ENCODE data around the gene GSG1. TPM values are rescaled to one million over a fixed set of nuclear protein-coding genes. Genes with fewer than 3 reads are reported as not detected.

The GSG1 gene
- total RNA-seq, 1 experiment from 2014 or later = 0.22 TPM

GRCh38 chr12:13133886-13134285 is 30.4 kb upstream of the GSG1 start:
- Histone ChIP-seq H2AFZ (ENCODE audit: low read length) (no peak overlapping the region), H4K20me1 (ENCODE audit: control insufficient read depth, insufficient read depth, insufficient read length) (no peaks in the 10 kb centered on the region), H3K79me2 (ENCODE audit: insufficient read depth, low read length) (no peaks in the 10 kb centered on the region), H3K23ac (ENCODE audit: insufficient read length, low read depth, low read length) (no peak overlapping the region), H2AK5ac (ENCODE audit: insufficient read length, low read length) (no peak overlapping the region), H3K23me2 (ENCODE audit: insufficient read length, low read depth, low read length, poor library complexity, severe bottlenecking) (no peaks in the 10 kb centered on the region), H2BK12ac (ENCODE audit: insufficient read length, low read depth, low read length) (no peak overlapping the region), H2BK120ac (ENCODE audit: low read depth, low read length, poor library complexity, severe bottlenecking) (no peak overlapping the region), H3T11ph (ENCODE audit: low read length) (no peak overlapping the region), H3K27me3 (ENCODE audit: insufficient read depth, low read length) (no peaks in the 10 kb centered on the region), H3K4ac (ENCODE audit: low read depth, low read length) (no peak overlapping the region), H4K91ac (ENCODE audit: insufficient read length, low read depth, low read length) (no peak overlapping the region), H3K4me1 (ENCODE audit: insufficient read depth, low read length) (peaks cover 2% of the 10 kb centered on the region; the same call in 1 of the 2 replicates), H4K8ac (replicated peaks; ENCODE audit: insufficient read length, low read depth, low read length) (no peak overlapping the region), H3K4me2 (ENCODE audit: insufficient read depth, insufficient read length, low read length) (no peak overlapping the region), H3K56ac (ENCODE audit: insufficient read length, low read depth, low read length) (no peak overlapping the region), H2BK5ac (ENCODE audit: insufficient read length, low read length) (no peak overlapping the region), H3K79me1 (ENCODE audit: insufficient read depth, low read depth, low read length, poor library complexity, severe bottlenecking) (no peaks in the 10 kb centered on the region), H2BK15ac (ENCODE audit: low read depth, low read length) (no peak overlapping the region), H3K14ac (ENCODE audit: insufficient read depth, low read length) (no peak overlapping the region), H3K9ac (ENCODE audit: extremely low read depth, insufficient read length, low read length) (no peak overlapping the region), H3K27ac (ENCODE audit: insufficient read length, low read depth, low read length) (no peak overlapping the region), H3K9me3 (ENCODE audit: control insufficient read depth, low read depth, low read length) (no peaks in the 10 kb centered on the region), H2BK20ac (ENCODE audit: low read depth, low read length, poor library complexity, severe bottlenecking) (no peak overlapping the region), H3K18ac (ENCODE audit: insufficient read length, low read depth, low read length) (no peak overlapping the region), H4K5ac (ENCODE audit: insufficient read length, low read depth, low read length) (no peak overlapping the region)
- no peaks in the 10 kb centered on the region; the same call in 1 of the 2 replicates for H3K27me3 Mint-ChIP-seq (ENCODE audit: low read depth)
- H3K4me3 Mint-ChIP-seq = no peak overlapping the region
- H3K27ac Mint-ChIP-seq = no peak overlapping the region
- TF ChIP-seq CTCF (conservative IDR thresholded peaks at IDR 0.05) = no peak
- peaks cover 9 to 11% of the 10 kb centered on the region in 2 experiments for H3K4me1 Mint-ChIP-seq
- H3K9me3 Mint-ChIP-seq = no peaks in the 10 kb centered on the region
- no CpG with 5 or more reads among the region's 4 CpGs for WGBS (ENCODE audit: extremely low coverage, insufficient read length, low lambda C conversion rate)
- H3K36me3 Mint-ChIP-seq (ENCODE audit: insufficient read depth in 1 of 3, low read depth in 3 of 3) = no peaks in the 10 kb centered on the region
- DNase-seq = no peak
